Loucy (cell line): ENCODE data around the gene GRK3.

Experiments used
- CTCF ChIP-seq: fragments of 200-600 bp; sonication (generic); conservative IDR thresholded peaks from 2 replicates; pipeline ENCODE4 v1.5.1; 2014; ENCODE audit warnings: mild to moderate bottlenecking, antibody characterized with exemption, low read length
- EZH2phosphoT487 ChIP-seq: fragments of 200-600 bp; IDR thresholded peaks from 2 replicates; pipeline ENCODE4 v1.6.1; 2018; ENCODE audit warnings: antibody characterized with exemption, mild to moderate bottlenecking, moderate library complexity, borderline replicate concordance

GRCh38 chr22:25525376-25525775 lies 39.1 kb upstream of the GRK3 start:
- TF ChIP-seq CTCF (no peak), EZH2phosphoT487 (no peak)
